ENCODE measurements around the gene PRR3.

GRCh38 chr6:30511169-30511546 lies 45.9 kb upstream of the PRR3 start:
- TF ChIP-seq YY1 (IDR thresholded peaks at IDR 0.05; ENCODE audit: borderline replicate concordance in 1 of 3, control insufficient read depth in 1 of 3, extremely low read depth in 1 of 3, insufficient read depth in 3 of 3, insufficient read length in 1 of 3, insufficient replicate concordance in 2 of 3, low read depth in 1 of 3, low read length in 2 of 3) (no peak), JUNB (CRISPR knock-in tag; conservative IDR thresholded peaks at IDR 0.05) (no peak), ZNF217 (CRISPR knock-in tag; IDR thresholded peaks at IDR 0.05) (no peak), KDM4B (IDR thresholded peaks at IDR 0.05; ENCODE audit: borderline replicate concordance in 2 of 2, low read depth in 1 of 2) (no peak), NR1H2 (CRISPR knock-in tag; IDR thresholded peaks at IDR 0.05) (no peak), SP2 (IDR thresholded peaks at IDR 0.05; ENCODE audit: extremely low read depth, low read depth, low read length, poor library complexity, severe bottlenecking) (no peak), FOSL1 (tag; conservative IDR thresholded peaks at IDR 0.05) (no peak), CTBP1 (IDR thresholded peaks at IDR 0.05; ENCODE audit: borderline replicate concordance) (no peak)
